Mesothelial cell of epicardium (in vitro differentiated cells): Measurements from ENCODE around the gene GFER. TPM values are rescaled to one million over a fixed set of nuclear protein-coding genes. Genes with fewer than 3 reads are reported as not detected.
A peak's percentile ranks its signal among the peaks of the same experiment; 100 is the strongest.

Source experiments
- DNase-seq, 2 experiments: peaks; one replicate each; pipeline ENCODE4 v3.0.0; 2021; ENCODE audit warnings: low spot score in 2 of 2; ENCODE audit not compliant: unreplicated experiment in 2 of 2
- H3K27ac Mint-ChIP-seq: 2 replicates; pipeline ENCODE4 v1.8.0; 2021; ENCODE audit warnings: mixed read lengths
- H3K27me3 Mint-ChIP-seq: 2 replicates; pipeline ENCODE4 v1.8.0; 2021; ENCODE audit warnings: low read depth, mixed read lengths
- H3K36me3 Mint-ChIP-seq: 2 replicates; pipeline ENCODE4 v1.8.0; 2021; ENCODE audit warnings: mixed read lengths
- H3K4me1 Mint-ChIP-seq: 2 replicates; pipeline ENCODE4 v1.8.0; 2021; ENCODE audit warnings: mixed read lengths
- H3K4me3 Mint-ChIP-seq: 2 replicates; pipeline ENCODE4 v1.8.0; 2021; ENCODE audit warnings: mild to moderate bottlenecking, moderate library complexity, mixed read lengths
- H3K9me3 Mint-ChIP-seq: 2 replicates; pipeline ENCODE4 v1.8.0; 2021; ENCODE audit warnings: mixed read lengths
- total RNA-seq: library from RNA; stranded (reverse); gene quantifications from 3 replicates; pipeline ENCODE4 v1.2.1, GENCODE V29; 2021
- TF ChIP-seq, protein P1 (sequence below): fragments of 200-600 bp; sonication (generic); IDR thresholded peaks from one replicate; pipeline ENCODE4 v1.5.0; 2021; ENCODE audit warnings: antibody characterized with exemption; ENCODE audit not compliant: unreplicated experiment

Gene GFER
- total RNA-seq, 1 donor from 2014 or later: 23.7 TPM

GRCh38 chr16:1964506-1965395 lies 19.2 kb upstream of the GFER start, which contains the start of gene RPS2:
Gene RPS2, minus strand, starts transcription at chr16:1964826. Its CDS starts 201 bp downstream, at chr16:1964625.
- H3K27ac Mint-ChIP-seq: peak within 1 kb of the TSS; percentile 98
- H3K27me3 Mint-ChIP-seq: no peaks in the 10 kb centered on the region
- peaks cover 6% of the 10 kb centered on the region for H3K36me3 Mint-ChIP-seq
- H3K9me3 Mint-ChIP-seq: no peaks in the 10 kb centered on the region
- TF ChIP-seq, protein P1, sequence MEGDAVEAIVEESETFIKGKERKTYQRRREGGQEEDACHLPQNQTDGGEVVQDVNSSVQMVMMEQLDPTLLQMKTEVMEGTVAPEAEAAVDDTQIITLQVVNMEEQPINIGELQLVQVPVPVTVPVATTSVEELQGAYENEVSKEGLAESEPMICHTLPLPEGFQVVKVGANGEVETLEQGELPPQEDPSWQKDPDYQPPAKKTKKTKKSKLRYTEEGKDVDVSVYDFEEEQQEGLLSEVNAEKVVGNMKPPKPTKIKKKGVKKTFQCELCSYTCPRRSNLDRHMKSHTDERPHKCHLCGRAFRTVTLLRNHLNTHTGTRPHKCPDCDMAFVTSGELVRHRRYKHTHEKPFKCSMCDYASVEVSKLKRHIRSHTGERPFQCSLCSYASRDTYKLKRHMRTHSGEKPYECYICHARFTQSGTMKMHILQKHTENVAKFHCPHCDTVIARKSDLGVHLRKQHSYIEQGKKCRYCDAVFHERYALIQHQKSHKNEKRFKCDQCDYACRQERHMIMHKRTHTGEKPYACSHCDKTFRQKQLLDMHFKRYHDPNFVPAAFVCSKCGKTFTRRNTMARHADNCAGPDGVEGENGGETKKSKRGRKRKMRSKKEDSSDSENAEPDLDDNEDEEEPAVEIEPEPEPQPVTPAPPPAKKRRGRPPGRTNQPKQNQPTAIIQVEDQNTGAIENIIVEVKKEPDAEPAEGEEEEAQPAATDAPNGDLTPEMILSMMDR: no peak
- H3K4me3 Mint-ChIP-seq: peak within 1 kb of the TSS; percentile 93
- DNase-seq: peak; percentile 99 to 100
- H3K4me1 Mint-ChIP-seq: peaks cover 34% of the 10 kb centered on the region

GRCh38 chr16:1965396-1966001 lies 18.5 kb upstream of the GFER start:
- peak overlapping the region; percentile 98 for H3K27ac Mint-ChIP-seq
- peak overlapping the region; percentile 93 for H3K4me3 Mint-ChIP-seq
- no peaks in the 10 kb centered on the region for H3K27me3 Mint-ChIP-seq
- TF ChIP-seq, protein P1: no peak
- H3K36me3 Mint-ChIP-seq: peaks cover 6% of the 10 kb centered on the region
- DNase-seq: no peak
- peaks cover 28% of the 10 kb centered on the region for H3K4me1 Mint-ChIP-seq
- H3K9me3 Mint-ChIP-seq: no peaks in the 10 kb centered on the region

- H3K4me1 Mint-ChIP-seq: peaks cover 26% of the 10 kb centered on the region
These were observed 17.5 kb upstream of the GFER start, which contains the start of gene RNF151 for GRCh38 chr16:1966460-1966859. Gene RNF151, plus strand, starts transcription at chr16:1966856. Its CDS starts 26 bp downstream, at chr16:1966882.

GRCh38 chr16:1968146-1968953 lies 15.6 kb upstream of the GFER start:
- Mint-ChIP-seq H3K4me1 (peaks cover 35% of the 10 kb centered on the region), H3K36me3 (peaks cover 4% of the 10 kb centered on the region), H3K9me3 (no peaks in the 10 kb centered on the region), H3K4me3 (no peak overlapping the region), H3K27me3 (no peaks in the 10 kb centered on the region), H3K27ac (no peak overlapping the region)
- DNase-seq: no peak
- TF ChIP-seq, protein P1: no peak

More at GRCh38 chr16:1966460-1966859, 17.5 kb upstream of the GFER start, which contains the start of gene RNF151:
- H3K27me3 Mint-ChIP-seq: no peaks in the 10 kb centered on the region
- no peak for DNase-seq
- peaks cover 6% of the 10 kb centered on the region for H3K36me3 Mint-ChIP-seq
- TF ChIP-seq, protein P1: no peak
- H3K27ac Mint-ChIP-seq: peak within 1 kb of the TSS; percentile 98
- peak within 1 kb of the TSS; percentile 93 for H3K4me3 Mint-ChIP-seq
- no peaks in the 10 kb centered on the region for H3K9me3 Mint-ChIP-seq

GRCh38 chr16:1971796-1972489 lies 12.1 kb upstream of the GFER start, which contains the start of gene TBL3:
Gene TBL3, plus strand, starts transcription at chr16:1972053. Its CDS starts 112 bp downstream, at chr16:1972165.
- Mint-ChIP-seq H3K9me3 (no peaks in the 10 kb centered on the region), H3K36me3 (peaks cover 6% of the 10 kb centered on the region), H3K4me3 (peak within 1 kb of the TSS; percentile 93), H3K27ac (peak within 1 kb of the TSS; percentile 97), H3K4me1 (peaks cover 22% of the 10 kb centered on the region), H3K27me3 (no peaks in the 10 kb centered on the region)
- DNase-seq: peak; percentile 86 to 97
- TF ChIP-seq, protein P1: no peak
